Ovary (tissue), 9 donors: ENCODE results near the gene TMEM94. TPM values are rescaled to one million over a fixed set of nuclear protein-coding genes. Genes with fewer than 3 reads are reported as not detected.

ENCODE experiments used
- DNase-seq, 5 donors: peaks; one replicate each; pipeline ENCODE4 v3.0.0-alpha.2; 2019 to 2020
- H3K27ac ChIP-seq, 2 donors: fragments of 200-600 bp; one replicate each; pipeline versions ENCODE4 v1.5.1 to v1.8.0; 2019 to 2022
- H3K27me3 ChIP-seq: fragments of 200-600 bp; one replicate; pipeline ENCODE4 v1.8.0; 2022
- H3K36me3 ChIP-seq: fragments of 200-600 bp; sonication (generic); one replicate; pipeline ENCODE4 v1.5.1; 2019
- H3K4me1 ChIP-seq: one replicate; pipeline ENCODE4 v1.8.1; 2013; ENCODE audit warnings: mild to moderate bottlenecking, moderate library complexity; ENCODE audit not compliant: insufficient read depth
- H3K4me3 ChIP-seq: fragments of 200-600 bp; sonication (generic); one replicate; pipeline ENCODE4 v1.5.1; 2017
- H3K9me3 ChIP-seq, 2 donors: fragments of 200-600 bp in 1 of 2; sonication (generic) in 1 of 2; one replicate each; pipeline versions ENCODE4 v1.5.1 to v1.8.1; 2013 to 2019; ENCODE audit warnings: mild to moderate bottlenecking in 1 of 2, moderate library complexity in 1 of 2
- EP300 ChIP-seq: sonication (generic); formaldehyde crosslinking; IDR thresholded peaks from one replicate; pipeline ENCODE4 v1.6.1; 2017; ENCODE audit warnings: antibody characterized with exemption
- POLR2A ChIP-seq: fragments of 450-650 bp; IDR thresholded peaks from one replicate; pipeline ENCODE4 v1.6.1; 2017; ENCODE audit warnings: antibody characterized with exemption, mild to moderate bottlenecking, moderate library complexity
- WGBS, 3 donors: extraction: QIAGEN DNeasy Blood & Tissue Kit in 1 of 3; methylation state at CpG; one replicate each; pipeline versions ENCODE4 v1.1.5 to v1.1.7; 2013 to 2017; 5-methylcytosine and 5-hydroxymethylcytosine counted together
- intact Hi-C, 4 donors: fragments of 100-400 bp; cut with DNase I; formaldehyde crosslinking; loops; one replicate each; pipeline versions ENCODE4 v1.11.0 to v1.15.1; 2022 to 2023
- polyA plus RNA-seq, 2 donors: library from polyadenylated mRNA; stranded (reverse); fragments of 200-250 nt in 1 of 2; fragments of 350-450 nt in 1 of 2; fragmentation: Illumina TruSeq in 1 of 2; extraction: RNeasy Lipid Tissue Mini Kit (QIAGEN cat#74804) in 1 of 2; gene quantifications; one replicate each; pipeline ENCODE4 v1.2.3, GENCODE V29; 2013 to 2014
- total RNA-seq, 7 donors: library from RNA; depleted of rRNA in 2 of 7; stranded (reverse); fragments of >200 nt in 2 of 7; fragmentation: NEBNext Ultra II Directional in 3 of 7; extraction: Animal tissue kit (Norgen Biotek cat#: 25700) in 3 of 7; gene quantifications; one replicate each; pipeline versions ENCODE4 v1.1.0 to v1.2.4, GENCODE V29; 2016 to 2023
- TF ChIP-seq, protein P1 (sequence below), 3 donors: fragments of 450-650 bp in 2 of 3; fragments of 200-600 bp in 1 of 3; IDR thresholded peaks; one replicate each; pipeline versions ENCODE4 v1.5.1 to v1.8.0; 2016 to 2022; ENCODE audit warnings: antibody characterized with exemption in 3 of 3, mild to moderate bottlenecking in 1 of 3
- donor health status: DM: no; HTN: no; CAD: no; lungs with moderate emphysema.
- donor health status: DM: no; HTN: no; CAD: no.
- donor health status: Bipolar disorder and iron deficiency.
- donor health status: DM: yes; HTN: yes; CAD: no.
- donor health status: DM: no; HTN: no; CAD: no.
- donor health status: DM: yes; HTN: yes; CAD: no.

Gene TMEM94
- total and polyA plus RNA-seq, 9 donors, result 29.2 to 87.1 (median 73.3) TPM

DNA sequence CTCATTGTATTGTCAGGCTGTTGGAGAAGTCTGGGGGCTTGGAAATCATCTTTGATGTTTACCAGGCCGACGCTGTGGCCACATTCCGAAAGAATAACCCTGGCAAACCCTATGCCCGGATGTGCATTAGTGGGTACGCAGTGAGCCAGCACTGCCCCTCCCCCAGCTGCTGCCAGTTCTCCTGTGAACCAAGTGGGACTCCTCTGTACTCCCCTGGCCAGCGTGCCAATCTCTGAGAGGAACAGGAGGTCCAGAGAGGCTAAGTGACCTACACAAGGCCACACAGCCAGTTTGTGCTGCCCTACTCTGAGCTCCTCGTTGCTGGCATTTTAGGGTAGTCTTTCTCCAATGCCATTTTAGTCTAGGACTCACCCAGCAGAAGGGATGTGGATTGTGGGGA lies 67.2 kb downstream of the TMEM94 start:
- H3K4me3 ChIP-seq, result no peak overlapping the region
- intact Hi-C loops, result no loop called here
- WGBS, 3 donors, result 88 to 92% (median 89%) methylated on average over 7 of the region's 7 CpGs

GRCh38 chr17:75524269-75524969 lies 68.0 kb downstream of the TMEM94 start:
- intact Hi-C loops, result no loop called here
- 23 to 30% (median 24%) methylated on average over 21 to 24 of the region's 24 CpGs for WGBS, 3 donors
- Histone ChIP-seq H3K4me1 (no peaks in the 10 kb centered on the region), H3K36me3 (no peaks in the 10 kb centered on the region), H3K9me3 (no peaks in the 10 kb centered on the region), H3K27ac (peak overlapping the region in 1 of 2 donors; percentile 71), H3K4me3 (peak overlapping the region; percentile 75), H3K27me3 (no peaks in the 10 kb centered on the region)
- no peak for DNase-seq
- TF ChIP-seq, protein P1, sequence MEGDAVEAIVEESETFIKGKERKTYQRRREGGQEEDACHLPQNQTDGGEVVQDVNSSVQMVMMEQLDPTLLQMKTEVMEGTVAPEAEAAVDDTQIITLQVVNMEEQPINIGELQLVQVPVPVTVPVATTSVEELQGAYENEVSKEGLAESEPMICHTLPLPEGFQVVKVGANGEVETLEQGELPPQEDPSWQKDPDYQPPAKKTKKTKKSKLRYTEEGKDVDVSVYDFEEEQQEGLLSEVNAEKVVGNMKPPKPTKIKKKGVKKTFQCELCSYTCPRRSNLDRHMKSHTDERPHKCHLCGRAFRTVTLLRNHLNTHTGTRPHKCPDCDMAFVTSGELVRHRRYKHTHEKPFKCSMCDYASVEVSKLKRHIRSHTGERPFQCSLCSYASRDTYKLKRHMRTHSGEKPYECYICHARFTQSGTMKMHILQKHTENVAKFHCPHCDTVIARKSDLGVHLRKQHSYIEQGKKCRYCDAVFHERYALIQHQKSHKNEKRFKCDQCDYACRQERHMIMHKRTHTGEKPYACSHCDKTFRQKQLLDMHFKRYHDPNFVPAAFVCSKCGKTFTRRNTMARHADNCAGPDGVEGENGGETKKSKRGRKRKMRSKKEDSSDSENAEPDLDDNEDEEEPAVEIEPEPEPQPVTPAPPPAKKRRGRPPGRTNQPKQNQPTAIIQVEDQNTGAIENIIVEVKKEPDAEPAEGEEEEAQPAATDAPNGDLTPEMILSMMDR (IDR thresholded peaks at IDR 0.05), result no peak
- no peak for TF ChIP-seq EP300
- TF ChIP-seq POLR2A, result no peak

More for the DNA sequence above, 67.2 kb downstream of the TMEM94 start:
- Histone ChIP-seq H3K27me3 (no peaks in the 10 kb centered on the region), H3K27ac (no peak overlapping the region), H3K4me1 (no peaks in the 10 kb centered on the region), H3K9me3 (no peaks in the 10 kb centered on the region), H3K36me3 (no peaks in the 10 kb centered on the region)
- DNase-seq, result no peak
- TF ChIP-seq, protein P1 (IDR thresholded peaks at IDR 0.05), result no peak
- TF ChIP-seq POLR2A (no peak), EP300 (no peak)

- Histone ChIP-seq H3K9me3 (no peaks in the 10 kb centered on the region), H3K4me1 (no peaks in the 10 kb centered on the region), H3K27me3 (no peaks in the 10 kb centered on the region), H3K27ac (peak within 1 kb of the TSS in 1 of 2 donors; percentile 71), H3K4me3 (peak within 1 kb of the TSS; percentile 75), H3K36me3 (no peaks in the 10 kb centered on the region)
- intact Hi-C loops, result loop anchor here in 1 of 4 donors (5.0 kb wide), 1 partner anchor 62 kb away; the partner anchor contains the start of gene MYO15B
- peak; percentile 70 to 82 (median 77) for DNase-seq
- 0 to 1% (median 0%) methylated on average over 53 to 108 of the region's 108 CpGs for WGBS, 3 donors
- peak; percentile 29 for TF ChIP-seq POLR2A
- TF ChIP-seq EP300, result no peak
- TF ChIP-seq, protein P1 (IDR thresholded peaks at IDR 0.05), result peak; percentile 24 to 43 (median 33)
Measured at GRCh38 chr17:75524970-75525805, 68.8 kb downstream of the TMEM94 start, which contains the start of gene LLGL2. Gene LLGL2 (plus strand): TSS chr17:75525697. CDS start chr17:75543427, 17,730 bp downstream.

DNA sequence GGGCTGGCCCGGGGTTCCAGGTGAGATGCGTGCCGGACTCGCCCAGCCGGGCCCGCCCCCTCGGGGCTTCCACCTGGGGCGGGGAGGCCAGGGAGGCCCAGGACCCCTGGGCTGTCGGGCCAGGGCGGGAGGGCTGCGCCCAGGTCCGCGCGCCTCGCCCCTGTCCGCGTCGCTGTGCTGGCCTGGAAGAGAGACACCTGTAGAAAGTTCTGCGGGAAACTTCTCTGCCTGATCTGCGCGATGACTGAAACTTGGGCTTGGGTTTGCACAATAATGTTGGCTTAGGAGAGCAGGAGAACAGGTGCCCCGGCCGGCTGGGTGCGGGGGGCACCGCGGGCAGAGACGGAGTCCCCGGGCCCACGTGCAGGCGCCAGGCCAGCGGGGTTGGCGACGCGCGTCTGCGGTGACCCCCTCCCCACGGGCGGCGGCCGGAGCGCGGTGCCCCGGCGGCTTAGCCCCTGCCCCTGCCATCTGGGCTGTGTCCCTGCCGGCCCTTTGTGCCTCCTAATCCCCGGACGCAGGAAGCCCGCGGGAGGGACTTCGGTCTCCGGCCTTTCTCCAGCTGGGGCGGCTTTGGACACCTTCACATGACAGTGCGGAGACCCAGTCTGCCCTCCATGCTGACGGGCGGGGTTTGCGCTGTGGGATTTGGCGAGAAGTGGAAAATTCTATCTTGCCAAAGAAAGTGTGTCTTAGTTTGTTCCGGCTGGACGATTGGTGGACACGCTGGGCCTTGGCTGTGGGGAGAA lies 69.5 kb downstream of the TMEM94 start:
- H3K27ac ChIP-seq, result peak overlapping the region in 1 of 2 donors; percentile 50
- 2 to 3% (median 2%) methylated on average over 46 to 60 of the region's 60 CpGs for WGBS, 3 donors
- H3K9me3 ChIP-seq, result no peaks in the 10 kb centered on the region
- peak in 1 of 5 donors; percentile 57 for DNase-seq
- intact Hi-C loops, result loop anchor here in 1 of 4 donors (5.0 kb wide), 1 partner anchor 61 kb away; the partner anchor contains the start of gene MYO15B
- no peaks in the 10 kb centered on the region for H3K27me3 ChIP-seq
- H3K4me1 ChIP-seq, result no peaks in the 10 kb centered on the region
- no peaks in the 10 kb centered on the region for H3K36me3 ChIP-seq
- peak overlapping the region; percentile 75 for H3K4me3 ChIP-seq
- TF ChIP-seq, protein P1 (IDR thresholded peaks at IDR 0.05), result no peak
- TF ChIP-seq POLR2A (no peak), EP300 (no peak)
